ENCODE data around the gene CRKL. TPM values are rescaled to one million over a fixed set of nuclear protein-coding genes. Genes with fewer than 3 reads are reported as not detected.
A peak's percentile ranks its signal among the peaks of the same experiment; 100 is the strongest.
"Not testable (repeated sequence)": the region's sequence is repeated elsewhere in the genome, so short reads cannot be mapped to it uniquely, and the experiment has no call there.

The CRKL gene
- 37.4 and 48.8 TPM in 2 replicates for total RNA-seq (2014; rRNA removed; shearing (Covaris generic))
- 38.0 and 44.6 TPM in 2 replicates for polyA plus RNA-seq (2015; cell fraction: cytosol; rRNA removed)
- polyA plus RNA-seq (2015; cell fraction: nucleus; rRNA removed): 44.4 and 45.3 TPM in 2 replicates

- peak; percentile 98 for DNase-seq (ENCODE audit: low read depth)
Observed at GRCh38 chr22:20916916-20917810, at the start of gene CRKL. TSS of gene CRKL (plus strand) at chr22:20917407. CDS start at chr22:20917935, 528 bp downstream.

GRCh38 chr22:20868025-20868962 lies 48.9 kb upstream of the CRKL start:
- DNase-seq (ENCODE audit: low read depth): no peak

GRCh38 chr22:20869234-20869633 lies 48.0 kb upstream of the CRKL start:
- DNase-seq (ENCODE audit: low read depth): no peak

GRCh38 chr22:20873214-20873613 lies 44.0 kb upstream of the CRKL start:
- no peak for DNase-seq (ENCODE audit: low read depth)

- DNase-seq (ENCODE audit: low read depth): no peak
Observed at GRCh38 chr22:20875296-20875695, 41.9 kb upstream of the CRKL start.

- no peak for DNase-seq (ENCODE audit: low read depth)
Observed at GRCh38 chr22:20877715-20878114, 39.5 kb upstream of the CRKL start.

- peak; percentile 26 for DNase-seq (ENCODE audit: low read depth)
Observed at GRCh38 chr22:20881231-20881630, 36.0 kb upstream of the CRKL start.

- DNase-seq (ENCODE audit: low read depth): no peak
Observed at GRCh38 chr22:20881869-20882815, 35.1 kb upstream of the CRKL start.

- DNase-seq (ENCODE audit: low read depth): no peak
Observed at GRCh38 chr22:20882855-20883254, 34.4 kb upstream of the CRKL start.

- DNase-seq (ENCODE audit: low read depth): no peak
Observed at GRCh38 chr22:20884454-20884853, 32.8 kb upstream of the CRKL start.

GRCh38 chr22:20885017-20885556 lies 32.1 kb upstream of the CRKL start:
- no peak for DNase-seq (ENCODE audit: low read depth)

GRCh38 chr22:20885557-20886323 lies 31.5 kb upstream of the CRKL start:
- DNase-seq (ENCODE audit: low read depth): peak; percentile 77

GRCh38 chr22:20887375-20887774 lies 29.8 kb upstream of the CRKL start:
- peak; percentile 66 for DNase-seq (ENCODE audit: low read depth)

GRCh38 chr22:20889025-20889704 lies 28.0 kb upstream of the CRKL start:
- no peak for DNase-seq (ENCODE audit: low read depth)

GRCh38 chr22:20889904-20890540 lies 27.2 kb upstream of the CRKL start:
- DNase-seq (ENCODE audit: low read depth): no peak

GRCh38 chr22:20890975-20891374 lies 26.2 kb upstream of the CRKL start:
- no peak for DNase-seq (ENCODE audit: low read depth)

GRCh38 chr22:20897737-20898136 lies 19.5 kb upstream of the CRKL start:
- not testable (repeated sequence) for DNase-seq (ENCODE audit: low read depth)

GRCh38 chr22:20899827-20900423 lies 17.3 kb upstream of the CRKL start:
- peak; percentile 32 for DNase-seq (ENCODE audit: low read depth)
